Upper lobe of left lung (tissue), 6 donors: ENCODE results near the gene ULK4. TPM values are rescaled to one million over a fixed set of nuclear protein-coding genes. Genes with fewer than 3 reads are reported as not detected.

Source experiments
- ATAC-seq, 2 donors: fragments of 200-7000 bp; cut with Tn5 transposase; one replicate each; pipeline ENCODE4 v1.9.1; 2022; ENCODE audit warnings: mild to moderate bottlenecking in 2 of 2, moderate library complexity in 2 of 2; ENCODE audit not compliant: low FRiP score in 2 of 2
- DNase-seq, 2 donors: peaks; one replicate each; pipeline ENCODE4 v3.0.0-alpha.2; 2019 to 2020
- H3K27ac ChIP-seq, 4 donors: fragments of 200-600 bp; sonication (generic); one replicate each; pipeline ENCODE4 v1.5.1; 2016 to 2019
- H3K27me3 ChIP-seq, 4 donors: fragments of 200-600 bp; sonication (generic); one replicate each; pipeline ENCODE4 v1.5.1; 2017 to 2019
- H3K36me3 ChIP-seq, 4 donors: fragments of 200-600 bp; sonication (generic); one replicate each; pipeline ENCODE4 v1.5.1; 2016 to 2019
- H3K4me1 ChIP-seq, 4 donors: fragments of 200-600 bp; sonication (generic); one replicate each; pipeline ENCODE4 v1.5.1; 2018 to 2019
- H3K4me3 ChIP-seq, 4 donors: fragments of 200-600 bp; sonication (generic); one replicate each; pipeline ENCODE4 v1.5.1; 2017 to 2019; ENCODE audit warnings: mild to moderate bottlenecking in 2 of 4, moderate library complexity in 1 of 4
- H3K9me3 ChIP-seq, 4 donors: fragments of 200-600 bp; sonication (generic); one replicate each; pipeline ENCODE4 v1.5.1; 2018 to 2019
- EP300 ChIP-seq, 4 donors: sonication (generic); formaldehyde crosslinking; IDR thresholded peaks; one replicate each; pipeline ENCODE4 v1.5.1; 2017; ENCODE audit warnings: antibody characterized with exemption in 4 of 4, control low read depth in 2 of 4
- POLR2A ChIP-seq, 4 donors: fragments of 450-650 bp; IDR thresholded peaks; one replicate each; pipeline ENCODE4 v1.5.1; 2016 to 2017; ENCODE audit warnings: antibody characterized with exemption in 4 of 4, mild to moderate bottlenecking in 2 of 4
- POLR2AphosphoS5 ChIP-seq, 2 donors: sonication (generic); formaldehyde crosslinking; IDR thresholded peaks; one replicate each; pipeline ENCODE4 v1.5.1; 2017; ENCODE audit warnings: antibody characterized with exemption in 2 of 2
- WGBS, 2 donors: methylation state at CpG; one replicate each; pipeline ENCODE4 v1.1.5; 2017 to 2018; 5-methylcytosine and 5-hydroxymethylcytosine counted together
- total RNA-seq, 6 donors: library from RNA; depleted of rRNA in 4 of 6; stranded (reverse); fragments of >200 nt in 4 of 6; gene quantifications; one replicate each; pipeline versions ENCODE4 v1.1.0 to v1.2.1, GENCODE V29; 2016 to 2021
- TF ChIP-seq, protein P1 (sequence below), 6 experiments: fragments of 450-650 bp in 4 of 6; fragments of 200-600 bp in 2 of 6; sonication (generic) in 2 of 6; IDR thresholded peaks; one replicate each; pipeline ENCODE4 v1.5.1; 2016 to 2019; ENCODE audit warnings: antibody characterized with exemption in 6 of 6
- donor health status: DM: no; HTN: no; CAD: no; lungs with moderate emphysema.
- donor health status: DM: no; HTN: yes; CAD: no; lungs with severe emphysema.

Gene ULK4
- total RNA-seq, 6 donors from 2014 or later = 9.4 to 76.5 (median 28.1) TPM

DNA sequence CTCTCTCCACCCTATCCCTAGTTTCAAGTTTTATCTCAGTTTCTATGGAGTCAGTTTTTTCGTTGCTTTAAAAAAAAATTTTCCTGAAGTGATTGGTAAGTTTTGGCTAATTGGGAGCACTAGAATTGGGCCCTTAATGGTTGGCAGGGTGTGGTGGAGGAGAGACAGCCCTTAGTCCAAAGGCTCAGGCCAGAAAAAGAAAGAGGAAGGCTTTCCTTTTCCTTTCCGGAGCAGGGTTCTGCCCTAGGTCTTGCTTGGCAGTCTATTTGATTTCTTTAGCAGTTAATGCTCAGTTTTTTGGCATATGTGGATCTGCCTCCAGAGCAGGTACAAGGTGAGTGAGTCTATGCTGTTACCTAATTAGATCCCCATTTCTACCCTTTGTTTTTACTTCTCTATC lies 739.9 kb downstream of the ULK4 start:
- WGBS, 2 donors = 40% methylated on average over 2 of the region's 2 CpGs
- Histone ChIP-seq H3K36me3 (peaks cover 25 to 31% (median 30%) of the 10 kb centered on the region in 4 donors), H3K9me3 (no peaks in the 10 kb centered on the region), H3K27me3 (no peaks in the 10 kb centered on the region), H3K27ac (peak overlapping the region in 1 of 4 donors; percentile 15), H3K4me3 (no peak overlapping the region), H3K4me1 (peaks cover 35 to 71% (median 55%) of the 10 kb centered on the region in 4 donors)
- no peak for ATAC-seq
- TF ChIP-seq, protein P1, sequence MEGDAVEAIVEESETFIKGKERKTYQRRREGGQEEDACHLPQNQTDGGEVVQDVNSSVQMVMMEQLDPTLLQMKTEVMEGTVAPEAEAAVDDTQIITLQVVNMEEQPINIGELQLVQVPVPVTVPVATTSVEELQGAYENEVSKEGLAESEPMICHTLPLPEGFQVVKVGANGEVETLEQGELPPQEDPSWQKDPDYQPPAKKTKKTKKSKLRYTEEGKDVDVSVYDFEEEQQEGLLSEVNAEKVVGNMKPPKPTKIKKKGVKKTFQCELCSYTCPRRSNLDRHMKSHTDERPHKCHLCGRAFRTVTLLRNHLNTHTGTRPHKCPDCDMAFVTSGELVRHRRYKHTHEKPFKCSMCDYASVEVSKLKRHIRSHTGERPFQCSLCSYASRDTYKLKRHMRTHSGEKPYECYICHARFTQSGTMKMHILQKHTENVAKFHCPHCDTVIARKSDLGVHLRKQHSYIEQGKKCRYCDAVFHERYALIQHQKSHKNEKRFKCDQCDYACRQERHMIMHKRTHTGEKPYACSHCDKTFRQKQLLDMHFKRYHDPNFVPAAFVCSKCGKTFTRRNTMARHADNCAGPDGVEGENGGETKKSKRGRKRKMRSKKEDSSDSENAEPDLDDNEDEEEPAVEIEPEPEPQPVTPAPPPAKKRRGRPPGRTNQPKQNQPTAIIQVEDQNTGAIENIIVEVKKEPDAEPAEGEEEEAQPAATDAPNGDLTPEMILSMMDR (IDR thresholded peaks at IDR 0.05) = no peak
- TF ChIP-seq POLR2A (IDR thresholded peaks at IDR 0.05) (no peak), POLR2AphosphoS5 (IDR thresholded peaks at IDR 0.05) (no peak), EP300 (IDR thresholded peaks at IDR 0.05) (no peak)
- DNase-seq = no peak

DNA sequence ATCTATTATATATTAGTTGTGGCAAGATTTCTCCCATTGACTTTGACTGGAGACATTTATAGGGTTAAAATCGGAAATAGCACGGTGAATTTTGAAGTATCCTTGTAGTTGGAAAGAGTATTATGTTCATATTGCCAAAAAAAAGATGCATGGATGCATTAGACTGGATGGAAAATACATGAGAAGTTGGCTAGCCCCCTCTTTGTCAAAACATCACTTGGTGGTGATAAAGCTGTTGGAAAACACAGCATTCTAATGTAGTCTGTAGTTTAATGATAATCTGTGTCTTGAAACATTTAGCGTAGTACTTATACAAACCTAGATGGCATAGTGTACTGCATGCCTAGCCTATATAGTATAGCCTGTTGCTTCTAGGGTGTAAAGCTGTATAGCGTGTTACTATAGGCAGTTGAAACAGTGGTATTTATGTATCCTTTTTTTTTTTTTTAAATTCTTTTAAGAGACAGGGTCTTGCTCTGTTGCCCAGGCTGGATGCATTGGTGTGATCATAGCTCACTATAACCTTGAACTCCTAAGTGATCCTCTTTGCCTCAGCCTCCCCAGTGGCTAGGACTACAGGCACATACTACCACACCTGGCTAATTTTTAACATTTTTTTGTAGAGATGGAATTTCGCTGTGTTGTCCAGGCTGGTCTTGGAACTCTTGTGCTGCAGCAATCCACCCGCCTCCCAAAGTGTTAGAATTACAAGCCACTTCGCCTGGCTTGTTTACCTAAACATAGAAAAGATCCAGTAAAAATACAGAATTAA lies 740.8 kb downstream of the ULK4 start:
- Histone ChIP-seq H3K27ac (no peak overlapping the region), H3K27me3 (no peaks in the 10 kb centered on the region), H3K9me3 (no peaks in the 10 kb centered on the region), H3K36me3 (peaks cover 17 to 22% (median 21%) of the 10 kb centered on the region in 4 donors), H3K4me1 (peaks cover 36 to 80% (median 62%) of the 10 kb centered on the region in 4 donors), H3K4me3 (no peak overlapping the region)
- ATAC-seq (no peak), DNase-seq (no peak)
- WGBS, 2 donors = 65 to 68% methylated on average over 7 of the region's 7 CpGs
- TF ChIP-seq POLR2A (IDR thresholded peaks at IDR 0.05) (no peak), POLR2AphosphoS5 (IDR thresholded peaks at IDR 0.05) (no peak), EP300 (IDR thresholded peaks at IDR 0.05) (no peak)
- TF ChIP-seq, protein P1 (IDR thresholded peaks at IDR 0.05) = no peak

DNA sequence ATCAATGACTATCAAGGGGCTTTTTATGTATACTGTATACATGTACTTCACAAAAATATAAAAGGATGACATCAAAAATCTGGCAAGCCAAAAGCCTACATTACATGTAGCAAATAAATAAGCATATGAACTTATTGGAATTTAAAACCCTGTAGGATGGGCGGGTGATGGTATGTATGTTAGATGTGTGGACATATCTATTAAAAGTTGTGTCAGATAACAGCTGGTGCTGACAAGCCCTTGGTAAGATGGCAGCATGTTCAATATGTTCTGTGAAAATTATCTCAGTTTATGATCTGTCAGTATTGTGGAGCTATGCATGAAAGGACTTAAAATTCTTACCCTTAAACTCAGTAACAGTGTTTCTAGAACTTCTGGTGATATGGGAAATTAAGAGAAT lies 742.5 kb downstream of the ULK4 start:
- no peak for DNase-seq
- no peaks in the 10 kb centered on the region for H3K27me3 ChIP-seq
- H3K4me1 ChIP-seq = peaks cover 47 to 93% (median 70%) of the 10 kb centered on the region in 4 donors
- WGBS, 2 donors = 86 to 95% methylated on average over 1 of the region's 1 CpG
- no peak for TF ChIP-seq EP300 (IDR thresholded peaks at IDR 0.05)
- TF ChIP-seq, protein P1 (IDR thresholded peaks at IDR 0.05) = no peak
- no peak for TF ChIP-seq POLR2AphosphoS5 (IDR thresholded peaks at IDR 0.05)
- TF ChIP-seq POLR2A (IDR thresholded peaks at IDR 0.05) = no peak
- H3K36me3 ChIP-seq = peaks cover under 1 to 6% (median 5%) of the 10 kb centered on the region in 4 donors
- H3K9me3 ChIP-seq = no peaks in the 10 kb centered on the region
- ATAC-seq = no peak
- H3K4me3 ChIP-seq = no peak overlapping the region
- no peak overlapping the region for H3K27ac ChIP-seq

DNA sequence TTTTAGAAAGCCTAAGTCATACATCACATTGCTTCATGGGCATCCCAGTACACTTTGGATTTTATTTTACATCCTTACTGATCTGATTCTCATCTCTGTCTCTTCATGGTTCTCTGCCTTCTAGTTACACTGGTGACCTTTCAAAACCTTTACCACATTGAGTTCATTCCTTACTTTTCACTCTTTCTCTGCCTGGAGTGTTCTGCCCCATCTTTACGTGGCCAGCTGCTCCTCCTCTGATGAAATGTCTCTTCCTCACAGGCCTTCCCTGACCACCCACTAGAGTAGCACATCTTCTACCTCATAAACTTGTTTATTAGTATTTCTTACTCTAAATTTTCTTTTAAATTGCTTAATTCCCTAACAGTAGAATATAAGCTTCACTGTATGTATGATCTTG lies 744.9 kb downstream of the ULK4 start:
- Histone ChIP-seq H3K36me3 (no peaks in the 10 kb centered on the region), H3K4me3 (no peak overlapping the region), H3K27me3 (no peaks in the 10 kb centered on the region), H3K27ac (peak overlapping the region in 1 of 4 donors; percentile 40), H3K9me3 (no peaks in the 10 kb centered on the region), H3K4me1 (peaks cover 46 to 93% (median 67%) of the 10 kb centered on the region in 4 donors)
- no peak for TF ChIP-seq POLR2A (IDR thresholded peaks at IDR 0.05)
- TF ChIP-seq, protein P1 (IDR thresholded peaks at IDR 0.05) = no peak
- TF ChIP-seq EP300 (IDR thresholded peaks at IDR 0.05) = no peak
- TF ChIP-seq POLR2AphosphoS5 (IDR thresholded peaks at IDR 0.05) = no peak
- WGBS, 2 donors = 38 to 39% methylated on average over 1 of the region's 1 CpG
- ATAC-seq (peak in 1 of 2 donors; percentile 38), DNase-seq (no peak)
